ENCODE measurements around the gene EPS15.
"Not testable (repeated sequence)": the region's sequence is repeated elsewhere in the genome, so short reads cannot be mapped to it uniquely, and the experiment has no call there.

EPS15 gene

GRCh38 chr1:51519048-51519864 is at the start of gene EPS15:
EPS15 (minus strand) TSS chr1:51519266; CDS start chr1:51519231, 35 bp downstream.
- no peak for DNase-seq

- DNase-seq, result no peak
Observed at GRCh38 chr1:51568231-51568935, 49.3 kb upstream of the EPS15 start.

GRCh38 chr1:51567653-51568052 is 48.6 kb upstream of the EPS15 start:
- DNase-seq, result no peak

GRCh38 chr1:51566260-51566659 is 47.2 kb upstream of the EPS15 start:
- no peak for DNase-seq

GRCh38 chr1:51565009-51565408 is 45.9 kb upstream of the EPS15 start:
- DNase-seq, result no peak

- no peak for DNase-seq
Observed at GRCh38 chr1:51564124-51564523, 45.1 kb upstream of the EPS15 start.

GRCh38 chr1:51561702-51562101 is 42.6 kb upstream of the EPS15 start:
- DNase-seq, result no peak

GRCh38 chr1:51560895-51561294 is 41.8 kb upstream of the EPS15 start:
- DNase-seq, result not testable (repeated sequence)

- DNase-seq, result no peak
Observed at GRCh38 chr1:51560034-51560433, 41.0 kb upstream of the EPS15 start.

- DNase-seq, result no peak
Observed at GRCh38 chr1:51559501-51559900, 40.4 kb upstream of the EPS15 start.

- DNase-seq, result no peak
Observed at GRCh38 chr1:51559064-51559500, 40.0 kb upstream of the EPS15 start.

GRCh38 chr1:51558375-51558924 is 39.4 kb upstream of the EPS15 start:
- no peak for DNase-seq

GRCh38 chr1:51557168-51557567 is 38.1 kb upstream of the EPS15 start:
- DNase-seq, result no peak

- DNase-seq, result no peak
Observed at GRCh38 chr1:51555866-51556619, 37.0 kb upstream of the EPS15 start.

- no peak for DNase-seq
Observed at GRCh38 chr1:51553911-51554310, 34.8 kb upstream of the EPS15 start.

- DNase-seq, result no peak
Observed at GRCh38 chr1:51552929-51553807, 34.1 kb upstream of the EPS15 start.

- no peak for DNase-seq
Observed at GRCh38 chr1:51551848-51552296, 32.8 kb upstream of the EPS15 start.

- no peak for DNase-seq
Observed at GRCh38 chr1:51551081-51551480, 32.0 kb upstream of the EPS15 start.

GRCh38 chr1:51549901-51550300 is 30.8 kb upstream of the EPS15 start:
- no peak for DNase-seq

GRCh38 chr1:51549016-51549619 is 30.1 kb upstream of the EPS15 start:
- no peak for DNase-seq

GRCh38 chr1:51543858-51544257 is 24.8 kb upstream of the EPS15 start:
- DNase-seq, result no peak
